Thyroid gland (tissue), 4 donors: Measurements from ENCODE around the gene NME9.

ENCODE experiments used
- CTCF ChIP-seq, 6 experiments: fragments of 200-600 bp in 3 of 6; fragments of 450-650 bp in 3 of 6; sonication (generic) in 3 of 6; IDR thresholded peaks; one replicate each; pipeline ENCODE4 v1.5.1; 2016 to 2019; ENCODE audit warnings: antibody characterized with exemption in 6 of 6, mild to moderate bottlenecking in 2 of 6, inconsistent platforms in 1 of 6, moderate library complexity in 1 of 6
- POLR2A ChIP-seq, 2 donors: fragments of 450-650 bp; IDR thresholded peaks; one replicate each; pipeline ENCODE4 v1.6.1; 2017; ENCODE audit warnings: antibody characterized with exemption in 2 of 2, mild to moderate bottlenecking in 2 of 2, moderate library complexity in 1 of 2

- TF ChIP-seq CTCF (IDR thresholded peaks at IDR 0.05) (no peak), POLR2A (IDR thresholded peaks at IDR 0.05) (no peak)
Observed at GRCh38 chr3:138373087-138373735, 43.6 kb upstream of the NME9 start.
